GM18517 (cell line): ENCODE measurements around the gene SLC6A11.

Experiments used
- ATAC-seq: cut with Tn5 transposase; IDR thresholded peaks from one replicate; pipeline ENCODE4 v1.9.1; 2021; ENCODE audit warnings: mild to moderate bottlenecking, moderate library complexity; ENCODE audit not compliant: unreplicated experiment

SLC6A11 gene

GRCh38 chr3:10928407-10928960 is 112.5 kb downstream of the SLC6A11 start:
- no peak for ATAC-seq

DNA sequence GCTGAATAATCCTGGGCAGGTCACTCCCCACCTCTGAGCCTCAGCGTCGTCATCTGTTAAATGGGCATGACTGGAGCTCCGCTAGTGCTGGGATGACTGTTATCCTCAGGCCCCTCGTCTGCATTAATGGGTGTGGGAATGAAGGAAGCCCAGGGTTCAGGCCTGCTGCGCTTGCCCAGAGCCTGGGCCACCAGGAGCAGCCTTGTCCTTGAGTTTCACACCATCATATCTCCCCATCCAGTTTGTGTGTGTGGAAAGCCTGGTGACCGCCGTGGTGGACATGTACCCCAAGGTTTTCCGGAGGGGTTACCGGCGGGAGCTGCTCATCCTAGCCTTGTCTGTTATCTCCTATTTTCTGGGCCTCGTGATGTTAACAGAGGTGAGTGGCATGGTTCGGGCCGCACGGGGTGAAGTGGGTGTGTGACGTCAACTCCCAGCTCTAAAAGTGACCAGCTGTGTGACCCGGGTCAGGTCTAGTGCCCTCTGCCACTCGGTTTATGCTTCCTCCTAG is 113.0 kb downstream of the SLC6A11 start:
- no peak for ATAC-seq

GRCh38 chr3:10929978-10930665 is 114.1 kb downstream of the SLC6A11 start:
- ATAC-seq, result no peak

DNA sequence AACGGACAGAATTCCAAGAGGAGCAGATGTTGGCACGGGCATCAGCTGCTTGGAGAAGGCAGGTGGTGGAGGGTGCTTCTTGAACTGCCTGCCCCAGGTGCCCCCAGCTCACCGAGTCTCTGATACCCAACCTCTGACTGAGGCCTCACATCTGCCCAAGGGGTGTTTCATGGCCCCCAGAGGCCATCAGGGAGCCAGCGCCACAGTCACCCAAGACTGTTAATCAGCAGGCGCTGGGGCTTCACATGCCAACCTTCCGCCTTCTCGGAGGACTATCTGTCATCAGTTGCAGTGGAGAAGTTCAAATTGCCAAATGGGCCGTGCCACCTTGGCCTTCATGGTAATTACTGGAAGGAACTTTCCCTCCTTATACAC is 114.6 kb downstream of the SLC6A11 start:
- ATAC-seq, result no peak

- ATAC-seq, result no peak
Measured at GRCh38 chr3:10932596-10932995, 116.6 kb downstream of the SLC6A11 start.

GRCh38 chr3:10933021-10933420 is 117.0 kb downstream of the SLC6A11 start:
- ATAC-seq, result no peak

DNA sequence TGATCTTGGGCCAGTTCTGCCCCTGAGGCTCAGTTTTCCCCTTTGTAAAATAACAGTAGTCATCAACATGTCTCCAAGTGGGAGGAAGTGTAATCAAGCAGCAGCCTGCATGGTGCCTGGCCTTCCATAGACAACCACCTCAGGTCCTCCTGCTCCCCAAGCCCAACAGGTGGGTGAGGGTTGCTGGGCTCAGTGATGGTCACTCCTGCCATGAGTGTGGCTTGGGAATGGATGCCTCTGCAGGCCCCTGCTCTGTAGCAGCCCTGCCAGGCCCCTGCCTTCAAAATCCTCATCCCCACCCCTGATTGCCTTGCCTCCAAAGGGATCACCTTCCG is 117.4 kb downstream of the SLC6A11 start:
- no peak for ATAC-seq

DNA sequence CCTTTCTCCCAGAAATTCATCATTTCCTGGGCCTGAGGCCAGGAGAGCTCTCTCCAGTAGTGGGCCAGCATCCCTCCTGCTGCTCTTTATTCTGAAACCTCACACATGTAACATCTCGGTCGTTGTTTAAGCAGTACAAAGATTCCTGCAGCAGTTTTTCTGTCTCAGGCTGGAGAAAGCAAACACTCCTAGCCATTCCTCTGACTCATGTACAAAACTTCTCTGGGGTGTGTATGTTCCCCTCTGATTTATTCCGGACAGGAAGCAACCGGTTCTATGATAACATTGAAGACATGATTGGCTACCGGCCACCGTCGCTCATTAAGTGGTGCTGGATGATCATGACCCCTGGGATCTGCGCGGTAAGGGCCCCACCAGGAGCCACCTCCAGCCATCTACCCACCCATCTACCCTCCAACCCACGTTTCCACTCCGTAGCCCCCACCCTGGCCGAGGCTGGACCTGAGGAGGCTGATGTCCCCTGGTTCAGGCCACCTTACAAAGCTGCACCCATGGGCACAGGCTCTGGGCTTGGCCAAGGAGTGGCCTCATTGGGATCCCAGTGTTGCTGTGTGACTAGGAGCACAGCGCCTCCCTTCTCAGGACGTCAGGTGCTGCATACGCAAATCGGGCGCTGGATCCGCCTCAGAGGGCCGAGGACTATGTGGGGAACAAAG is 117.9 kb downstream of the SLC6A11 start:
- no peak for ATAC-seq

DNA sequence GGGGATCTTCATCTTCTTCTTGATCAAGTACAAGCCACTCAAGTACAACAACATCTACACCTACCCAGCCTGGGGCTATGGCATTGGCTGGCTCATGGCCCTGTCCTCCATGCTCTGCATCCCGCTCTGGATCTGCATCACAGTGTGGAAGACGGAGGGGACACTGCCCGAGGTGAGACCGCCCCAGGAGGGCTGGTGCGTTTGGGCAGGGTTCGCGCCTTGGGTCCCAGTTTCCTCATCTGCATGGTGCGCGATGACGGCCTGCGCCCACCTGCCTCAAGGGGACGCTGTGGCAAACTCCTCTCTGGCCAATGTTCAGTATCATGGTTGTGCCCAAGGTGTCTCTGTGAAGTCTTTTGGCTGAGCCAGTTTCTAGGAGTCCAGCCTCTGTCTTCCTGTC is 119.0 kb downstream of the SLC6A11 start:
- ATAC-seq, result no peak

GRCh38 chr3:10935846-10936631 is 120.0 kb downstream of the SLC6A11 start:
- ATAC-seq, result no peak

DNA sequence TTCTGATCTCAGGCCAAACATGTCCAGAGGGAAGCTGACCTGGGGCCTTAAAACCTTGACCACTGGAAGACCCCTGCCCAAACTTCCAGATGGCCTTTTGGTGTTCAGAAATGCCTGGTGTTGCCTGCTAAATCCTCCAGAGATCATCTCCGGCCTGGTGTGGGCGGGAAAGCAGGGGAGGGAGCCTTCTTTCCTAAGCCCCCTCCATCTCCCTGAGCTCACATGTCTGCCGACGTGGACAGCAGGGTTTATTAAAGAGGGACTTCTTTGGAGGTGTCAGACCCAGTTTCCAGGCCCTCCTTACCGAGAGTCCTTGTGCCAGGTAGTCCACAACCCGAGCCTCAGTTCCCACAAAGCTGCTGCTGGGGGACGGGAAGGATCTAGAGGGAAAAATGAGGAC is 120.7 kb downstream of the SLC6A11 start:
- no peak for ATAC-seq

GRCh38 chr3:10937141-10937825 is 121.3 kb downstream of the SLC6A11 start:
- no peak for ATAC-seq

DNA sequence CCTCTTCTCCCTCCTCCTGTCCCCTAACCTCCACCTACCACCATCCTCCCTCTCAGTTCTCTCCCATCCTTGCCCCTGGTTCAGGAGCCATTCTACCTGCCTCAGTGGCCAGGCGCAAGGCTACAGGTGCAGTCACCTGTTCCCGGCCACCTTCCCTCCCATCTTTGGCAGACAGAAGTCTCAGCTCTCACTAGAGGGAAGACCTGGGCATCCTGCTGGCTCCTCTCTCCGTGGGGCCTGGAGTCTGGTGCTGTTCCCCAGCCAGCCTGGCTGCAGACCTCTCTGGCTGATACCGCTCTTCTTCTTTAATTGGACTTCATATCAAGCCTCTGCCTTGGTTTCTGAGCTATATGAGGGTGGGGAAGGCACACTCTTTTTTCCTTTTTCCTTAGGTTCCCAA is 123.5 kb downstream of the SLC6A11 start:
- no peak for ATAC-seq

DNA sequence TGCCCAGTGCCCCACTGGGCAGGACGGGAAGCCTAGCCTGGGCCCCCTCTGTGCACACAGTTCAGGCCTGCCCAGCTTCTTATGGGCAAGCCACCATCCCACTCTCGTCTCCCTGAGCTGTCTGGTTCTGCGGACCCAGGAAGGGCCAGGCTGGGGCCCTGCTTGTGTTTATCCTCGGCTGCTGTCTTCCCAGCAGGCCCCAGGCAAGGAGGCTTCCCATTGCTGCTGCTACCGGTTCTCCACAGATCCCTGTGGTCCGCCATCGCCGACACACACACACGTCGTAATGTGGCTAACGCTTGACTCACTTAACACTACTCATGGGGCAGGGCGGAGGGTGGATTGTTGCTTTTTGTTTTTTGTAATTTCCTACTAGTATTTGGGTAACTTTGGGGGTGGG is 124.1 kb downstream of the SLC6A11 start:
- no peak for ATAC-seq

DNA sequence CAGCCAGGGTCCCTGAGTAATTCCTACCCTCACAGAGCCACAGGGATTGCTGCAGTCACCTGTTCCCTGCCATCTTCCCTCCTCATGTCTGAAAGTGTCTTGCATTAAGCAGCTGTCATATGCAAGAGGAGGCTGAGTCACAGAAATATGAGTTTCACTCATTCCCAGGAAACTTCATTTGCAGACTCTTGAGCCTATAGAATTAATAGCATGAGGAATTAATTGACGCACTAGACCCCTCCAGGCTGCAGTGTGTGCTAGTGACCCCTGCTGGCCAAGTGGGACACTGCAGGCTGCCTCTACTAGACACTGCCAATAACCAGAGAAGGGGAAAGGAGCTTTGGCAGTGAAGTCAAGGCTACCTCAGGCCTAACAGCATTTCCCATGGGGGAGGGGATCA is 125.9 kb downstream of the SLC6A11 start:
- ATAC-seq, result no peak

DNA sequence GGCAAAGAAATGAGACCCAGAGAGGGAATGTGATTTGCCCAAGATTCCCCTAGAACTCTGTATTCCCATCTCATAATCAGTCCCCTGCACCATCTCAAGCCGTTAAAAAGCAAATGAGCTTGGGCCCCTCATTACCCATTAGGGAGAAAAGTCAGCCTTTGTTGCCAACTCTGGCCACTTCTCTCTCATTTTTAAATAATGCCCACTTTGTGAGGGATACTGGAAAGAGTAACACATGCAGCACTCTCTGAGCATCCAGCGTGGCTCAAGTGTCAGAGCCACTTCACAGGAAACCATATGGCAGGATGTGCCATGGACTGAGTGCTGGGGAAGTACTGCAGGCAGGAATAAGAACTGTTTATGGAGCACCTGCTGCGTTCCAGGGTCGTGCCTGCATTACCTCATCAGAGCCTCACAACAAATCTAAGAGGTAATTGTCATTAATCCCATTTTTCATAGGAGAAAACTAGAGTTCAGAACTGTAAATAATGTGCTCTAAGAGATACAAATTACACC is 126.7 kb downstream of the SLC6A11 start:
- no peak for ATAC-seq

- no peak for ATAC-seq
Measured at GRCh38 chr3:10944866-10945265, 128.8 kb downstream of the SLC6A11 start.

DNA sequence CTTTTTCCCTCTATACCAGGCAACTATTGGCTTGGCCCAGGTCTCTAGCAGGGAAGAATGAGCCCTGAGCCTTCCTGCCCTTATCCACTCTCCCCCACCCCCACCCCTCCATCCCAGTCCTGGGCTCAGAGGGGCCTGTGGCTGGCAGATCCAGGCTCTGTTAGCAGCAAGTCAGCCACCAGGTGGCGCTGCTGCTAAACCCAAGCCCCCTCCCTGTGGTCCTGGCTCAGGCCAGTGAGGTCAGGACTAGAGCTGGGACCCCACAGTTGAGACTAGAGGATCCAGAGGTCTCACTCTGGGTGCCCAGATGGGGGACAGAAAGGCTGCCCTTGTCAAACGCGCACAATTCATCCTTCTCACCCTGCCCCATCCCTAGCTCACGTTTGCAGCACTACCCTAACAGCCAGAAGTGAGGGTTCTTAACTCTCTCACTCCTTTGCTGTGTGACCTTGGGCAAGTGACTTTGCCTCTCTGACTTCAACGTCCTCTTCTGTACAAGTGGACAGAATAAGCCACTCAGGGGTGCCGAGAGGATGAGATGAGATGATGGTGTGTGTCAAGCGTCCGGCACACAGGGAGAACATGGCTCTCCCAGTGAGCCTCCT is 129.8 kb downstream of the SLC6A11 start:
- no peak for ATAC-seq

GRCh38 chr3:10946526-10946925 is 130.5 kb downstream of the SLC6A11 start:
- no peak for ATAC-seq

GRCh38 chr3:10948326-10948725 is 132.3 kb downstream of the SLC6A11 start:
- ATAC-seq, result no peak
